CD8-positive, alpha-beta memory T cell (primary cell): Measurements from ENCODE around the gene RNASET2. TPM values are rescaled to one million over a fixed set of nuclear protein-coding genes. Genes with fewer than 3 reads are reported as not detected.

Source experiments
- CTCF ChIA-PET: fragments of 350-600 bp; sonication (Branson Sonifier 250); formaldehyde crosslinking; loops from one replicate; lab custom pipeline; 2021; ENCODE audit warnings: antibody characterized with exemption; lab: Charles Lee
- POLR2A ChIA-PET: fragments of 350-600 bp; sonication (Branson Sonifier 250); formaldehyde crosslinking; loops from one replicate; lab custom pipeline; 2021; ENCODE audit warnings: antibody characterized with exemption; lab: Charles Lee
- DNase-seq, 5 donors: peaks; one replicate each; pipeline versions ENCODE4 v3.0.0 to v3.0.0-alpha.2; 2020 to 2022; ENCODE audit warnings: mixed read lengths in 1 of 5
- H3K27ac ChIP-seq: one replicate; pipeline ENCODE4 v1.7.0; 2013; ENCODE audit warnings: low read depth, mild to moderate bottlenecking, low read length, moderate library complexity
- H3K27me3 ChIP-seq: 2 replicates; pipeline ENCODE4 v1.7.0; 2013; ENCODE audit warnings: low read length, mild to moderate bottlenecking; ENCODE audit not compliant: insufficient read depth, poor library complexity, severe bottlenecking
- H3K36me3 ChIP-seq: 2 replicates; pipeline ENCODE4 v1.7.0; 2013; ENCODE audit warnings: mild to moderate bottlenecking, low read length, moderate library complexity; ENCODE audit not compliant: insufficient read depth
- H3K4me1 ChIP-seq: 2 replicates; pipeline ENCODE4 v1.7.0; 2013; ENCODE audit warnings: mild to moderate bottlenecking, low read length, moderate library complexity; ENCODE audit not compliant: insufficient read depth
- H3K4me3 ChIP-seq: 2 replicates; pipeline ENCODE4 v1.7.0; 2013; ENCODE audit warnings: mild to moderate bottlenecking, low read length
- H3K9me3 ChIP-seq: 2 replicates; pipeline ENCODE4 v1.7.0; 2013; ENCODE audit warnings: mild to moderate bottlenecking, low read length
- H3K27ac Mint-ChIP-seq, 8 donors: one replicate each; pipeline ENCODE4 v1.8.0; 2020 to 2021; ENCODE audit warnings: mixed read lengths in 8 of 8, mild to moderate bottlenecking in 6 of 8, inconsistent platforms in 3 of 8, moderate library complexity in 3 of 8
- H3K27me3 Mint-ChIP-seq, 2 donors: one replicate each; pipeline ENCODE4 v1.8.0; 2020 to 2021; ENCODE audit warnings: mixed read lengths in 2 of 2, mild to moderate bottlenecking in 1 of 2, moderate library complexity in 1 of 2
- H3K36me3 Mint-ChIP-seq, 3 donors: one replicate each; pipeline ENCODE4 v1.8.0; 2020 to 2021; ENCODE audit warnings: mixed read lengths in 3 of 3, inconsistent platforms in 1 of 3, mild to moderate bottlenecking in 1 of 3
- H3K4me1 Mint-ChIP-seq, 3 donors: one replicate each; pipeline ENCODE4 v1.8.0; 2020 to 2021; ENCODE audit warnings: mixed read lengths in 3 of 3, inconsistent platforms in 1 of 3, mild to moderate bottlenecking in 1 of 3
- H3K4me3 Mint-ChIP-seq, 7 donors: one replicate each; pipeline ENCODE4 v1.8.0; 2020 to 2021; ENCODE audit warnings: mixed read lengths in 7 of 7, mild to moderate bottlenecking in 6 of 7, moderate library complexity in 4 of 7, inconsistent platforms in 2 of 7
- H3K9me3 Mint-ChIP-seq, 5 donors: one replicate each; pipeline ENCODE4 v1.8.0; 2020 to 2022; ENCODE audit warnings: mixed read lengths in 5 of 5, mild to moderate bottlenecking in 3 of 5, moderate library complexity in 2 of 5, inconsistent platforms in 1 of 5
- polyA plus RNA-seq: library from polyadenylated mRNA; unstranded; fragments of 300-500 nt; fragmentation: Illumina TruSeq; gene quantifications from one replicate; pipeline ENCODE4 v1.2.3, GENCODE V29; 2021
- total RNA-seq, 2 experiments: library from RNA; stranded (reverse); gene quantifications; one replicate each; pipeline ENCODE4 v1.2.3, GENCODE V29; 2021

The RNASET2 gene
- total and polyA plus RNA-seq, 3 experiments from 2014 or later = 22.3 to 232 (median 27.6) TPM

DNA sequence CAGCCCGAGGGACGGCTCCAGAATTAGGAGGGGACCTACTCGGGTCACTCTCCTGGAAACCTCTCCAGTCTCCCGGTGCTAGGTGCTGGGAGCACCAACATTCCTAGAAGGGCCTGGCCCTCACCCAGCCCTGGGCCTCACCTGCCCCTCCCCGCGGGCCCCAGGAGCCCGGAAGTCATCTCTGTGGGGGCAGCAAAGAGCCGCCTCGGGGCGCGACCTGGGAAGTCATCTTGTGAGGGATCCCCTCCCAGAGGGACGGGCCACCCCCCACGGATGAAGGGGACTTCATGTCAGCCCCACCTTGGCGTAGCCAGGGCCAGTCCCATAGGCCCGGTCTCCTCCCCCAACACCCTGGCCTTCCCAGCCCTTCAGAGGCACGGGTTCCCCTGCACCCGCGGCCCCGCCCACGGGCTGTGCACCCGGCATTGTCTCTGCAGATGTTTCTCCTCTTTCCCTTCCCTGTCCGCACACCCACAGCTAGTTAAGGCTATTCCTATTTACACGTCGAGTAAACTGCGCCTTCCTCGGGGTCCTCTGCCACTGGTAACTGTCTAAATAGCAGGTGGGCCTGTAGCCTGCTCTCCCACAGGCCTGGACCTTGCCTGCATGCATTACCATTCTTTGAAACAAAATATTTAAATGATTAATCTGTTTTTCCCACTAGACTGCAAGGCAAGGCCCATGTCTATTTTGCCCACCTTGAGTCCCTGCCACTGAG, 896 bp upstream of the RNASET2 start:
- Histone ChIP-seq H3K4me3 (peak overlapping the region; percentile 91), H3K4me1 (peaks cover 57% of the 10 kb centered on the region), H3K36me3 (no peaks in the 10 kb centered on the region), H3K27ac (peak overlapping the region; percentile 84), H3K9me3 (no peaks in the 10 kb centered on the region), H3K27me3 (no peaks in the 10 kb centered on the region)
- peak overlapping the region; percentile 83 to 96 (median 95) for H3K4me3 Mint-ChIP-seq
- H3K27me3 Mint-ChIP-seq = peaks cover 0 to 7% of the 10 kb centered on the region in 2 donors
- DNase-seq = peak; percentile 47 to 80 (median 59)
- peaks cover 0 to 17% (median 2%) of the 10 kb centered on the region in 3 donors for H3K36me3 Mint-ChIP-seq
- peak overlapping the region; percentile 87 to 98 (median 95) for H3K27ac Mint-ChIP-seq
- ChIA-PET POLR2A (interaction anchor here (1.2 kb wide), 2 partner anchors 32 to 42 kb away, joined by 4 to 7 read pairs; partner anchors contain the start of gene CEP43), CTCF (interaction anchor here (1.0 to 3.4 kb wide), 4 partner anchors 24 to 182 kb away, joined by 3 to 21 read pairs (median 6); partner anchors contain the start of gene CEP43)
- H3K9me3 Mint-ChIP-seq = peaks cover 0 to 3% (median 0%) of the 10 kb centered on the region in 5 donors
- H3K4me1 Mint-ChIP-seq = peaks cover 53 to 69% (median 68%) of the 10 kb centered on the region in 3 donors

DNA sequence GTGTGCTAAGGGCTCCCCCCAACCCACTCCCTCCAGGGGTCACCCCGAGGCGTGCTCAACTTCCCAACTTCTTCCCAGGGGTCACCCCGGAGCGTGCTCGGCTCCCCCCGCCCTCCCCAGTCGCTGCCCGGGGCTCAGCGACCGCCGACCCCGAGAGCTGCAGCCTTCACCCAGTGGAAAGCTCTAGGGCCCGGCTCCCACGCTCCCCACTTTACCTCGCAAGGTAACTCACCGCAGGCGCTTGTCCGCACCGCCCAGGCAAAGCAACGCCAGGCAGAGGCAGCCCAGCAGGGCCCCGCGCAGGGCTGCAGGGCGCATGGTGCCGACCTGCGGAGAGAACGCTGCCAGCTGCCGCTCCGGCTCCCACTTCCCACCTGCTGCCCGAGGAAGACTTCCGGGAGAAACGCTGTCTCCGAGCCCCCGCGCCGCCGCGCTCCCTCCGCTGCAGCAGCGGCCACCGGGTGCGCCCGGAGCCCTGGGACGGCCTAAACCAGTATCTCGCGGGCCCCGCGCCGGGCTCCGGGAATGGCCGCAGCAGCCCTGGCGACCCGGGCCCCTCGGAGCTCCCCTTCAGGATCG, 396 bp downstream of the RNASET2 start:
- H3K27me3 ChIP-seq = no peaks in the 10 kb centered on the region
- H3K27me3 Mint-ChIP-seq = peaks cover 0 to 7% of the 10 kb centered on the region in 2 donors
- H3K4me3 ChIP-seq = peak overlapping the region; percentile 91
- ChIA-PET CTCF (interaction anchor here (0.7 to 3.4 kb wide), 5 partner anchors 8 to 186 kb away, joined by 3 to 21 read pairs (median 3); partner anchors contain the start of gene CEP43), POLR2A (interaction anchor here (0.6 to 1.2 kb wide), 5 partner anchors 11 to 43 kb away, joined by 3 to 9 read pairs (median 4); partner anchors contain the start of gene CEP43)
- no peak for DNase-seq
- H3K4me1 ChIP-seq = peaks cover 69% of the 10 kb centered on the region
- peaks cover 0 to 24% (median 4%) of the 10 kb centered on the region in 3 donors for H3K36me3 Mint-ChIP-seq
- peaks cover 0 to 3% (median 0%) of the 10 kb centered on the region in 5 donors for H3K9me3 Mint-ChIP-seq
- H3K4me1 Mint-ChIP-seq = peaks cover 64 to 82% (median 81%) of the 10 kb centered on the region in 3 donors
- H3K4me3 Mint-ChIP-seq = peak overlapping the region; percentile 83 to 96 (median 95)
- H3K9me3 ChIP-seq = no peaks in the 10 kb centered on the region
- H3K27ac Mint-ChIP-seq = peak overlapping the region in 6 of 8 donors; percentile 29 to 98 (median 94)
- H3K36me3 ChIP-seq = no peaks in the 10 kb centered on the region
- H3K27ac ChIP-seq = peak overlapping the region; percentile 84

DNA sequence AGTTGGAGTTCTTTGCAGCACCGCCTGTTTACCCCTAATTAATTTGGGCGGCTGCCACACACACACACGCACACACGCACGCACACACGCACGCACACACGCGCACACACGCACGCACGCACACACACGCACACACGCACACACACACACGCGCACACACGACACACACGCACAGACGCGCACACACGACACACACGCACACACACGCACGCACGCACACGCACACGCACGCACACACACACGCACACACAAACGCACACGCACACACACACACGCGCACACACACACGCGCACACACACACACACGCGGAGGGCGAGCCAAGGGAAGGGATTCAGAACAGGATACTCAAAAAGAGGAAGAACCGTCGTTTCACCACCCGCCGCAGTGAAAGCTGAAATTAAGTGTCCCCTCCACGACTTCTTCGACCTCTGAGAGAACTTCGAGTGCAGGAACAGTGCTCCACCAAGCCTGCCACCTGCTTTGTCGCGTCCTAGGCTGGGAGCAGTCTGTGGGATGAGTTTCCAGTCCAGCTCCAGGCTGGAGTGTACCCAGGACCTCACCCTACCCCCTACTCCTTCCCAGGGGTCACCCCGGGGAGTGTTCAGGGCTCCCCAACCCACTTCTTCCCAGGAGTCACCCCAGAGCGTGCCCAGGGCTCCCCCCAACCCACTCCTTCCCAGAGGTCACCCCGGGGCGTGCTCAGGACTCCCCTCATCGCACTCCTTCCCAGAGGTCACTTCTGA, 1.1 kb downstream of the RNASET2 start:
- Histone ChIP-seq H3K36me3 (no peaks in the 10 kb centered on the region), H3K4me3 (peak overlapping the region; percentile 91), H3K27ac (peak overlapping the region; percentile 84), H3K4me1 (peaks cover 75% of the 10 kb centered on the region), H3K27me3 (no peaks in the 10 kb centered on the region), H3K9me3 (no peaks in the 10 kb centered on the region)
- H3K27ac Mint-ChIP-seq = peak overlapping the region; percentile 70 to 98 (median 93)
- peak in 3 of 5 donors; percentile 37 to 54 (median 39) for DNase-seq
- H3K27me3 Mint-ChIP-seq = peaks cover 0 to 7% of the 10 kb centered on the region in 2 donors
- H3K36me3 Mint-ChIP-seq = peaks cover 0 to 28% (median 4%) of the 10 kb centered on the region in 3 donors
- peak overlapping the region; percentile 83 to 96 (median 95) for H3K4me3 Mint-ChIP-seq
- POLR2A ChIA-PET = interaction anchor here (0.6 kb wide), 1 partner anchor 29 kb away, joined by 9 read pairs; no protein-coding TSS in a partner anchor
- peaks cover 68 to 84% (median 83%) of the 10 kb centered on the region in 3 donors for H3K4me1 Mint-ChIP-seq
- CTCF ChIA-PET = interaction anchor here (0.7 to 3.4 kb wide), 5 partner anchors 9 to 328 kb away, joined by 3 to 21 read pairs (median 3); partner anchors contain the start of gene RPS6KA2
- H3K9me3 Mint-ChIP-seq = peaks cover 0 to 3% (median 0%) of the 10 kb centered on the region in 5 donors

DNA sequence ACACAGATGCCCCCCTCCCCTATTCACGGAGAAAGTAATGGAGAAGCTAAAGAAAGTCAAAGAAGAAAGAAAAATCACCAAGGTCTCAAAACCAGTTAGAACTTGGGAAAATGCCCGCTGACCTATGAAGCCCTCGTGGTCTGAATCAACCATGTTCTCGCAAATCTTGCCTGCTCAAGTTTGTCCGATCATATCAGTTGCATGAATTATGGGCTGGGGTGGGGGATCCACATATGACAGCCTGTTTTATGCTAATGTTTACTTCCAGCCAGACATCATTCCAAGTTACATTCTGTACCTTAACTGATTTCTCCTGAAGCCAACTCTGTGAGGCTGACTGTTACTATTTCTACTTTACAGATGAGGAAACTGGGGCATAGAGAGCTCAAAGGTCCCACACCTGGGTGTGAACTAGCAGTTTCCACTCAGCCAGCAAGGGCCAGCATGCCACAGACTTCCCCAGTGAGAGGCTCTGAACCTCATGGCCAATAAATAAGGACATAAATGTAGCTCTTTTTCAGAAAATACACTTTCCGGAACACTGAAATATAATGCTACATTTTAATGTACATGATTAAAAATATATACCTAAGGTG, 2.1 kb downstream of the RNASET2 start:
- DNase-seq = no peak
- Mint-ChIP-seq H3K27me3 (peaks cover 0 to 7% of the 10 kb centered on the region in 2 donors), H3K27ac (peak overlapping the region; percentile 43 to 98 (median 85)), H3K4me1 (peaks cover 63 to 83% (median 83%) of the 10 kb centered on the region in 3 donors), H3K9me3 (peaks cover 0 to 3% (median 0%) of the 10 kb centered on the region in 5 donors), H3K36me3 (peaks cover 0 to 34% (median 4%) of the 10 kb centered on the region in 3 donors), H3K4me3 (peak overlapping the region; percentile 47 to 96 (median 95))
- Histone ChIP-seq H3K9me3 (no peaks in the 10 kb centered on the region), H3K4me3 (peak overlapping the region; percentile 21), H3K27ac (no peak overlapping the region), H3K27me3 (no peaks in the 10 kb centered on the region), H3K4me1 (peaks cover 73% of the 10 kb centered on the region), H3K36me3 (no peaks in the 10 kb centered on the region)
- CTCF ChIA-PET = interaction anchor here (1.0 to 5.9 kb wide), 3 partner anchors 34 to 327 kb away, joined by 3 to 37 read pairs (median 3); partner anchors contain the start of gene RPS6KA2
- POLR2A ChIA-PET = interaction anchor here (0.6 kb wide), 1 partner anchor 46 kb away, joined by 3 read pairs; no protein-coding TSS in a partner anchor

DNA sequence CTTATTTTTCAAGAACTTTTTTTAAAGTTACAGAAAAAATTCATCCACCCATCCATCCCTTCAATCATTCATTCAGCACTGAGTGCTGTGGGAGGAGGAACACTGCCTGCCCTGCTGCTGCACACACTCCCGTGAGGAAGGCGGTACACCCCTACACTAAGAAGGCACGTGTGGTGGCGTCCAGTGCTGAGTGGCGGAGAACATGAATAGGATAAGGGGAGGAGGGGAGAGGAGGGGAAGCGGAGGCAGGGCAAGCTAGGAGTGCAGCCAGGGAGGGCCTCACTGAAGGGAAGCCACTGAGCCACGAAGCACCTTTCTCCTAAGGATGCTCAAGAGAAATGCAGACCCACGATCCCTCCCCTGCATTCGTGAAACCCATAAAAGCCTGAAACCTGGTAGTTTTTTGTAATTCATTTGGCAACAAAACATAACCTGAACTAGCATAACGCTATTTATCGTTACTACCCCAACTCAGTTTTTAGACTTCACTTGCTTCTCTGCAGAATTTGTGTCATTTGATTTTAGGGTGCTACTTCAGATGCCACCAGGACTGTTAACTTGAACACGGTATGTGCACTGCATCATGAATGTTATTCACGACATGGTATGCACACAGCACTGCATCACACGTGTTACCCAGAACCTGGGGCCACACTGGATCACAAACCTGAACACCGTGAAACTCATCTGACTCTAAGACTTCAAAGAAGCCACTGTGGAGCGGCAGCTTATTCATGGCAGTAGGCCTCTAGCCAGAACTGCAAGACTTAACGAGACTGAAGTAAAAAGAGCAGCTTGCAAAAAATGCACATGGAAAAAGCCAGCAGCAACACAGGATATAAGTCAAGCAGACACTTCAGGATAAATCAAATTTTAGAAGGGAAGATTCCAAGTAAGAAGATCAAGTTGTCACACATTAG, 3.5 kb downstream of the RNASET2 start:
- Mint-ChIP-seq H3K27ac (peak overlapping the region; percentile 29 to 98 (median 86)), H3K9me3 (peaks cover 0 to 3% (median 0%) of the 10 kb centered on the region in 5 donors), H3K4me1 (peaks cover 49 to 72% (median 69%) of the 10 kb centered on the region in 3 donors), H3K36me3 (peaks cover 0 to 42% (median 4%) of the 10 kb centered on the region in 3 donors), H3K4me3 (peak overlapping the region in 6 of 7 donors; percentile 30 to 95 (median 66)), H3K27me3 (peaks cover 0 to 4% of the 10 kb centered on the region in 2 donors)
- Histone ChIP-seq H3K36me3 (peaks cover 7% of the 10 kb centered on the region), H3K27ac (no peak overlapping the region), H3K9me3 (no peaks in the 10 kb centered on the region), H3K4me3 (no peak overlapping the region), H3K27me3 (no peaks in the 10 kb centered on the region), H3K4me1 (peaks cover 65% of the 10 kb centered on the region)
- ChIA-PET CTCF (interaction anchor here (5.9 kb wide), 1 partner anchor 35 kb away, joined by 37 read pairs; no protein-coding TSS in a partner anchor), POLR2A (interaction anchor here (0.7 kb wide), 1 partner anchor 45 kb away, joined by 3 read pairs; no protein-coding TSS in a partner anchor)
- DNase-seq = no peak

- Mint-ChIP-seq H3K9me3 (peaks cover 0 to 3% (median 0%) of the 10 kb centered on the region in 5 donors), H3K4me3 (peak overlapping the region in 3 of 7 donors; percentile 12 to 26 (median 23)), H3K27ac (peak overlapping the region; percentile 46 to 98 (median 90)), H3K4me1 (peaks cover 42 to 65% (median 62%) of the 10 kb centered on the region in 3 donors), H3K27me3 (peaks cover 0 to 2% of the 10 kb centered on the region in 2 donors), H3K36me3 (peaks cover 0 to 47% (median 8%) of the 10 kb centered on the region in 3 donors)
- Histone ChIP-seq H3K36me3 (peaks cover 14% of the 10 kb centered on the region), H3K27ac (no peak overlapping the region), H3K4me3 (no peak overlapping the region), H3K4me1 (peaks cover 60% of the 10 kb centered on the region), H3K27me3 (no peaks in the 10 kb centered on the region), H3K9me3 (no peaks in the 10 kb centered on the region)
- ChIA-PET POLR2A (no interaction called here), CTCF (interaction anchor here (0.9 to 5.9 kb wide), 7 partner anchors 8 to 164 kb away, joined by 3 to 37 read pairs (median 4); no protein-coding TSS in a partner anchor)
- no peak for DNase-seq
Measured at GRCh38 chr6:166952121-166952520, 4.2 kb downstream of the RNASET2 start.
